Epithelial cell of prostate (primary cell): ENCODE results near the gene TWNK.

ENCODE experiments used
- DNase-seq: peaks from one replicate; pipeline ENCODE4 v3.0.0-alpha.2; 2011; ENCODE audit warnings: low read depth, low spot score
- H3K27ac ChIP-seq: fragments of 450-650 bp; 2 replicates; pipeline ENCODE4 v1.5.1; 2017; ENCODE audit warnings: mild to moderate bottlenecking

Gene TWNK

DNA sequence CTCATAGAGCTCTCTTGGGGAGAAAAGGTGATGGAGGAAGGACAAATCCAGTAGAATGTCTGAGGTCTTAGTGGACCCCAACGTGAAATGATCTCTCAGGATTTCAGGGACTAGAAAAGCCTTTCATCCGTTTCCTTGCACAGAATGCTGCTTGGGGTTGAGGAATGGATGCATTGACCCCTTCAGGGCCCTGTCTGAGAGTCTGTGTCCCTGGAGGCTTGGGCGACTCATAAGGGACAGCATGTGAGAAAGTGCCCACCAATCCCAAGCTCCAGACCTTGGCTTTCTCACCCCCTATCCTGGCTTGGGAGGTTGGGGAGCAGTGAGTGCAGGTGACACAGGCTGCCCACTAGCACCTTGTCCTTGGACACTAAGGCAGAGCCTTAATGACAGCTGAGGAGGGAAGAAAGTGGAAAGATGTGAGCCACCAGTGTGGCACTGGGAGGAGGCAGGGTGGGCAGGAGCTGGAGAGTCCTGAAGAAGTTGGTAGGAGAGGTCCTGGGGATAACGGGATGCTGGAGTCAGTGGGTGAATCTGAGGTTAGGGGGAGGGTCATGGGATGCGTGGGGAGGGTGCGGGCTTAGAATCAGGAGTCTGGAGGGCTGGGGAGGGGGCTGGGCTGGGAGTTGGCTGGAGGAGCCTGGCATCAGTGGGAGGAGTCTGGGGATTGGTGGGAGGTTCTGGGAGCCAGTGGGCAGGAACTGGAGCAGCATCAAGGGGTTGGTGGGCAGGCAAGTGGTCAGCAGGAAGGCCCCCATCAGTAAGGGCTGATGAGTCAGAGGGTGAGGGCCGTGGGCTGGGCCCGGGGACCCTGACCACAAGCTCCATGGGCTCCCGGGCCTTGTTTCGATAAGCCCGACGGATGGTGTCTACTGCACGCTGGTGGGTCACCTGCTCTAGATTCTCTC is 20.8 kb downstream of the TWNK start:
- no peak for DNase-seq
- no peak overlapping the region for H3K27ac ChIP-seq

DNA sequence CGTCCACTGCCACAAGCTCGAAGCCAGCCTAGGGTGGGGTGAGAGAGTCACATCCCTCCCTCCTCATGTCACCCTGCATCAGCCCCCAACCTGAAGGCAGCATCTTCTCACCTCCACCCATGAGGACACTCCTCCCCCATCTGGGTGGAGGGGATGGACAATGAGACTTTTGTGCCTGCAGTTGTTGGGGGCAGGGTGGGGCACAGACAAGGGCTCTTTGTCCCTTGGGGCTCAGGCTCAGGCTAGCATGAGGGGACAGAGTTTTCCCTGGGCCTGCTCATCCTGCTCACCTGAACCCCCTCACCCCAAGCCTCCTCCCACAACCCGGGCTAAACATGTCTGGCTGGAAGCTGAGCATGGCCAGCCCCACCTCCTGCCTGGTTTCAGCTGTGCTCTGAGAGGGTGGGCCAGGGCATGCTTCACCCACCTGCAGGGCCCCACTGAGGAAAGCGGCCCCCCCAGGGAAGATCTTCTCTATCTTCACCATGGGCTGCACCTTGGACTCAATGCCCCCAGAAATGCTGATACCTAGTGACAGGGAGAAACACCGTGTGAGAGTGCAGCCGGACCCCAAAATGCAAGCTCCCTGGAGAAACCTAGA is 21.6 kb downstream of the TWNK start:
- DNase-seq, result no peak
- H3K27ac ChIP-seq, result no peak overlapping the region

DNA sequence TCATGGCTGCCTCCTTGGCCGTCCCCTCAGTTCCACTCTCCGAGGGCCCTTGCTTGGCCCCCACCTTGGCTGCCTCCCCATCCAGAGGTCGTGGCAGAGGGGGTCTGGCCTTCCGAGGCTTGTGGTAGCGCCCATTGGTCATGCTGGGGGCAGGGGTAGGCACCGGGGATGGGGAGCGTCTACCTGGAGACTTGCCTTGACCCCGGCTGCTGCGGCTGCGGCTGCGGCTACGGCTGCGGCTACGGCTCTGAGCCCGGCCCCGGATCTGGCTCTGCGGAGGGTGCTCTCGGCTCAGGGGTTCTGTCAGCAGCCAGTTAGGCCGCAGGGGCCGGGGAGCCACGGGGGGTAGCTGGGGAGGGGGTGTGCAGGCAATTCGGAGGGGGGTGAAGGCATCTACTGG is 23.0 kb downstream of the TWNK start:
- H3K27ac ChIP-seq, result no peak overlapping the region
- DNase-seq, result no peak

DNA sequence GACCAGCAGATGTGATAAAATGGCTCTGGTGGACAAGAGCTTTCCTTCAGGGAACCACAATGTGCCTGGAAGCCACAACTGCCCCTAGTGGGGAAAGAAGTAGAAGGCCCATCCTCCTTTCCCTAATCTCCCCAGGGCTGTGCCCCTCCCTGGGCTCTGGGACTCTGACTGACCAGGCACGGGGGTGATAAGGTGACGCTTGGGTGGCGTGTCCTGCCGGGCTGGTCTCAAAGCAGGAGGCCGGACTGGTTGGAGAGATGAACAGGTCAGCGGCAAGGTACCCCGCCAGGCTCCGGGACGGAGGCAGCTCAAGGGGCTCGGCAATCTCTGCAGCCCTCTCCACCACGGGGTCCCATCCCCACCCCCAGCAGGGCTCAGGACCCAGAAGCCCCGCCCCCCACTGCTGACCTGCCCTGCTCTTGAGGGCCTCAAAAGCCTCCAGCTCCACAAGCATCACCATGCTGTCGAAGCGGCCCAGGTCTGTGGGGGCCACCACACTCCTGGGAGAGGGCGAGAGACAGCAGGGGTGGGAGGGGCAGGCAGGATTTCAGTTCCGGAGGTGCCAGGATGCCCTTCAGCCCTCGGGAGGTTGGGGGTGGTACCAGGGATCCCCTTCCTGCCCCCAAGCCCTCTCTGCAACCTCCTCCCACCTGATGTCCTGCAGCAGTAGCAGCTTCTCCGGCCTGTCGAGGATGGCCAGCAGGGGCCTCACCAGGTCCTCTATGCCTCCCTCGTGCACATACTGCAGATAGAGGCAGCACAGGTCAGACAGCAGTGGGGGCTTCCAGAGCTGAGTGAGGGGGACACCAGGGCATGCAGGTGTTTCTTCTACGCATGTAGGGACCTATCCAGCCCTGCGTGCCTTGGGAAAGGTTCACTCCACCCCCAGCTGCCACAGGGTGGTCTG is 24.4 kb downstream of the TWNK start:
- no peak for DNase-seq
- H3K27ac ChIP-seq, result no peak overlapping the region

DNA sequence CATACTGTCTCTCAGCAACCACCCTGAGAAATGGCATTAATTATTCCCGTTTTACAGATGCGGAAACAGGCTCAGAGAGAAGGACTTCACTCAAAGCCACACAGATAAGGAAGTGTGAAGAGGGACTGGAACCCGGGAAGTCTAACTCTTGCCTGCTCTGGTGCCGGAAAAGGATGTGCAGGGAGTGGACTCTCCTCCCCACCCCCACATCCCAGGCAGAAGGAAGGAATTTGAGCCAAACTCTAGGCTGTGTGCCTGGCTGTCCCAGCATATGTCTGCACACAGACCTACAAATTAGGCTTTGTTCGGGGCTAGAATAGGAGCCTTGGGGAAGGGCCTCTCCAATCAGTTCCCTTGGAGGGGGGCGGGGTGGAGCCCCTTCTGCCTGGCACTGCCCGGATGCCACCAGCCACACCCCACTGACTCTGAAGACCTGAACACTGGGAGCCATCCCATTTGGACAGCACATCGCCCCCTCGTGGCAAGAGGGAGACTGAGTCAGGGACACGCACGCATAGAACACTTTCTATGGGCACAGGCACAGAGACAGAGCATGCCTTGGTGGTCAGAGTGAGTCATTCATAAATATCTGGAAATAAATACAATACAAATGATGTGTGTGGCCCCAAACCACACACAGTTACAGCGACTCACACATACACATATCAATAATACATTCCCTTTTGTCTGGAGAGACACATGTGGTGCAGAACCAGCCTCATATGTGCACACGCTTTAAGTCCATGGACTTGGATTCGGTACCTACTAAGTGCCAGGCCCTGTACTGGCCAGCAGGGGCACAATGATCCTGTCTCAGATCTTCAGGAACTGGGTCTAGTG is 25.4 kb downstream of the TWNK start:
- DNase-seq, result peak; percentile 64
- H3K27ac ChIP-seq, result peak overlapping the region; percentile 35

DNA sequence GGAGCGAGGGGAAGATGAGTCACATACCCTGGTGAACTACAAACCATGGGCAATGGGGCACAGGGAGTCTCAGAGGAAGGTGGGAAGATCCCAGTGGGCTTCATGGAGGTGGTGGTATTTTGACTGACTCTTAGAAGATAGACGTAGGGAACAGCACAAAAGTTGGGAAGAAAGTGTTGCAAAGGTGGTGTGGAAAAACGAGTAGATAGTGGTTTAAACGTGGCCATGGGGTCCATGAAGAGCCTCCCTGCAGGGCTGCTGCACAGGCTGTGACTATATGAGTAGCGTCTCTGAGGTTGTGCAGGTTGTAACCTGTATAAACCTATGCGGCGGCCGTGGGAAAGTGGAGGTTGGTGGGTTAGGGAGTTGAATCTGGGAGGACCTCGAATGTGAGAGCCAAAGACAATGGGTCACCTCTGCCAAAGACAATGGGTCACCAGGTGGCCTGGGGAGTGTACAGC is 26.1 kb downstream of the TWNK start:
- DNase-seq, result no peak
- H3K27ac ChIP-seq, result peak overlapping the region; percentile 35

DNA sequence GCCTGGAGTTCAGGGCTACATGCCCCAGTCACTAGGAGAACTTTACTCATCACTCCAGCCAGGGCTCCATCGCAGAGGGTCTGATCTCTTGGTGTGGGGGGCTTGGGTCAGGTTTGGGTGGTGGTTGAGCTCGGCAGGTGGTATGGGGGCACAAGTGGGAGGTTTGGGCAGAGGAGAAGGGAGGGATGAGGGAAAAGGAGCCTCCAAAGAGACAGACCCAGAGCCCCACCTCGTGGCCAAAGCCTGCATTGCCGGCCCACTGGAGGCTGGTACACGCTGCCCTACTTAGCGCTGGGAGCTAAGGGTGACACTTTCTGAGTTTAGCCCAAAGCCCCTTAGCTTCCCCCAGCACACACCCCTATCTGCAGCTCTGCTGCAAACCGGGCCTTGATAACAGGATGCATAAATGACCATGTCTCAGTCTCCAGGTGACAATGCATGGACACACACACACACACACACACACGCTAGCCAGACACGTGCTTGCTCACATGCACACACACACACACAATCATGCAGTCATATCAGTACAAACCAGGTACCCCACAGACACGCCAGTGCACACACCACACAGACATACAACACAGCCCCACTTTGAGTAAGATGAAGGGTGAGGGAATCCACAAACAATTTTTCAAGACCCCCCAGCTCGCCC is 27.0 kb downstream of the TWNK start:
- no peak for DNase-seq
- no peak overlapping the region for H3K27ac ChIP-seq

DNA sequence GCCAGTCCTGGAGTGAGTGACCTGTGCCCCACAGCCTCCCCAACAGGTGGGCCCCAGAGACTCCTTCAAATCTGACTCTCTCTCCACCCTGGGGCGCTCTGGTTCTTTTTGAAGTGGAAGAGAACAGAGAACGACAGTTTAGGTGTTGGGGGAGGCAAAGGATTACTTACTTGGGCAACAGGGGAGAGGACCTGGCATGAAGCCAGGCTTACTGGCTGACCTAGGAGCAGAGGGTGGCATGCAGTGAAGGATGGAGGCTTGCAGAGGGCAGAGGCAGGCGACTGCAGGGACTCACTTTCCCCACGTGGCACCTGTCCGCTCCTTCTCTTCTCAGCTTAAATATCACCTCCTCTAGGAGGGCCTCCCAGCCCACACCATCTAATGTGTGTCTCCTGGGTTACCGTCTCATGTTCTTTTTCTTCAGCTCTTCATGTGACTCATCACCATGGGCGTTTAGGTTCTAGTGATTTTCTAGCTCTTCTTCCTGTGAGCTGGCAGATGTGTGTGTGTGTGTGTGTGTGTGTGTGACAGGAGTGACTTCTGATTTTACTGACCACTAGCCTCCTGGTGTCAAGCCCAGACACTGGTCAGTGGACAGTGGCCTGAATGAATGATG is 27.7 kb downstream of the TWNK start:
- no peak overlapping the region for H3K27ac ChIP-seq
- peak; percentile 69 for DNase-seq

DNA sequence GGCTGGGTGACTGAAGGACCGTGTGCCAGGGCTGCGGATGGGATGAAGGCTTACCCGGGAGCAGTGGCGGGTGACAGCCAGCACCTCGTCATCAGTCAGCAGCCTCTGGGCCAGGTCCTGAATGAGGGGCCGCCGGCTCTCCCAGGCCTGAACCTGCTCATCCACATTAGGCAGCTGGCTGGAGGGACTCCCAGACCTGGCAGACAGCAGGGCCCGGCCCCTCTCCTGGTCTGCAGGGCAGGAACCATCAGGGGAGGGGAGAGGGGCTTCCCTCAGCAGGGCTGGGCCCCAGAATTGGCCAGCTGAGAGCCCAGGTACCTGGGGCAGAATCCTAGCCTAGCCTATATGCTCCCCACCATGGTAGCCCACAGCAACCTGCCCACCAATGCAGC is 28.2 kb downstream of the TWNK start:
- no peak for DNase-seq
- H3K27ac ChIP-seq, result no peak overlapping the region

DNA sequence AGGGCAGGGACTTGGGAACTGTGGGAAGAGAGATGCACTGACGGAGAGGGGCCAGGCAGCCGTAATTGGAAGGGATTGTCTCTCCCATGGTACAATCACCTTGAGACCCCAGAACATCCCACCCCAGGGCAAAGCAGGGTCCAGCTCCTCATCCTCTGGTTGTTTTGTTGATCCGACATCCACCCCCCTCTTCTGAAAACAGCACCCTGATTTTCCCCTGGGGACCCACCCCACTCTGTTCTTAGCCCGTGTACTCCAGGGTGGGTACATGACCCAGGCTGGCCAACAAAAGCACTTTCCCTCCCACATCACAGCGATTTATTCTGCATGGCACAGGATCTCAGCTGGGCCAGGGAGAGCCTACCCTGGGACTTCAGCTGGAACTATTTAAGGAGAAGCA is 29.5 kb downstream of the TWNK start:
- H3K27ac ChIP-seq, result no peak overlapping the region
- no peak for DNase-seq

DNA sequence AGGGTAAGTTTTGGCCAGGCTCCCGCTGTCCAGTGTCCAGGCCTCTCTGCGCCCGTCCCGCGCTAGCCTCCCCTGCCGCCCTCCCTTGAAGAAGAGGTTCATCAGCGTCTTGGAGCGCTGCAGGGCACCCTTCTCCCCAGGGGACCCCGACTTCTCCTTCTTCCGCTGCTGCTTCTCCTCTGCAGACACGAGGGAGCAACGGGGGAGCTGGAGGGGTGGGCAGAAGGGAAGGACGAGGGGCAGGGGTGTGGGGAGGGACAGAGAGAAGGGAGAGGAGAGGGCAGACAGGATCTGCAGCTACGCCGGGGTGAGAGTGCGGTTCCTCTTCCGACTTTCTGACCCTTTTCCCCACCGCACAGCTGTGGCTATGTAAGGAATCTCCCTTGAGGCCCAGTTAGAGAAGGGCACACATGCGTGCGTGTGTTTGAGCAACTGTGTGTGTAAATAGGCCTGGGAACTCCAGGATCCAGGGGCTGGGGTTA is 30.8 kb downstream of the TWNK start:
- no peak overlapping the region for H3K27ac ChIP-seq
- DNase-seq, result no peak

DNA sequence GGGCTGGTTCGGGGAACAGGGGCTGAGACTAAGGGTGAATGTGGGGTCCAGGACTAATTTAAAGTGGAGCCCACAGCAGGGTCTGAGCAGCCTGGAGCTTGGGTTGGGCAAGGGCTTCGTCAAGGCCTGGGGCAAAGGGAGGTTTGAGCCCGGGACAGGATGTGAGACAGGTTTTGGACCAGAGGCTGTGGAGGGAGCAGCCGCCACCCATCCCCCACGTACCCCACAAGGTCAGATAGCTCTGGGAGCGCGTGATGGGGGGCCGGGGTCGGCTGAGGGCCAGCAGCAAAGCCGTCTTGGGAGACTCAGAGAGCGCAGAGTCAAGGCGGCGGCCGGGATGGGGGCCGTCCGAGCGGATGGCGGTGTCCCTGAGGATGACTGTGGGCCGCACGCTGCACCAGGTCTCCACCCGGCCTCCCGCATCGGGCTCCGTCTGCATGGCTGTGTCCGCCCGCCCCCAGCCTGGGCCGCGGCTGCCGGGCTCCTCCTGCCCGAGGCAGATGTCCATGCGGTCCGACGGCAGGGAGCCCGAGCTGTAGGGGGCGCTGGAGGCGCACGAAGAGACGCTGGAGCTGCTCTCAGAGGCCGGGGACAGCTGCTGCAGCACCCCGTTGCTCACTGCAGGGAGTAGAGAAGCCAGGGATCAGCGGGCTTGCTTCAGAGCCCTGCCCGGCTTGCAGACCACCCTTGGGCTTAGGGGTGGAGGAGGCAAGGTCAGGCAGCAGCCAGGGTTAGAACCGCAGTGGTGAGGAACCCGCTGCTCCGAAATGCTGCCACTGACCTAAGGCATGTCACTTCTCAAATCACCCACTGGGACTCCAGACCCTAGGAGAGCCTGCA is 31.5 kb downstream of the TWNK start:
- DNase-seq, result no peak
- H3K27ac ChIP-seq, result no peak overlapping the region

DNA sequence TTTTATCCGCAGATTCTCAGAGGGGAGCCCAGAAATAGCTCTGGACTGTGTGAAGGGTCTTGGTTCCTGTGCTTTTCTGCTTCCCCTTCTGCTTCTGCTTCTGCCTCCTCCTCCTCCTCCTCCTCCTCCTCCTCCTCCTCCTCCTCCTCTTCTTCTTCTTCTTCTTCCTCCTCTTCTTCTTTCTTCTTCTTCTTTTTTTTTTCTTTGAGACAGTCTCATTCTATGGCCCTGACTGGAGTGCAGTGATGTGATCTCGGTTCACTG is 32.0 kb downstream of the TWNK start:
- no peak overlapping the region for H3K27ac ChIP-seq
- DNase-seq, result no peak

DNA sequence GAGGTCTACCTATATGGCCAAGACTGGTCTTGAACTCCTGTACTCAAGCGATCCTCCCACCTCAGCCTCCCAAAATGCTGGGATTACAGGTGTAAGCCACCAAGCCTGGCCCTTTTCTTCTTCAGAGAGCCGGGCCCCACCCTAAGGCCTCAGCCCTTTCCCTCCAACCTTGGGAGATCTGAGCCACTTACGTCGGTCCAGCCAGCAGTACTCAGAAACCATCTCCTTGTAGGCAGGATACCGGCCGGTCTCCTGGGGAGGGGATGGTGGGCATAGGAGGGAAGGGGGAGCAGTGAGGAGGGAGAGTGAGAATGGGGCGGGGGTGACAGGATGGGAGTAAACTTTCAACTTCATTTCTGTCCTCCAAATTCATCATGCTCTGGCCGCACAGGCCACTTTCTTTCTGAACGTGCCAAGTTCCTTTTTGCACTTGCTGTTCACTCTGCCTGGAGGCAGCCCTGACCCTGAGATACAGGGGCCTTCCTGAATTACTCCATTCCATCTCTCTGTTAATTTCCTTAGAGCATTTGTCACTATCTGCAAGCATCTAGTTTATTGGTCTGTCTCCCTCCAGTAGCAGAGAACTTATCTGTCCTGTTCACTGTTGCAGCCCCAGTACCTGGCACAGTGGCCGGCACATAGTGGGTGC is 33.2 kb downstream of the TWNK start:
- no peak for DNase-seq
- no peak overlapping the region for H3K27ac ChIP-seq

DNA sequence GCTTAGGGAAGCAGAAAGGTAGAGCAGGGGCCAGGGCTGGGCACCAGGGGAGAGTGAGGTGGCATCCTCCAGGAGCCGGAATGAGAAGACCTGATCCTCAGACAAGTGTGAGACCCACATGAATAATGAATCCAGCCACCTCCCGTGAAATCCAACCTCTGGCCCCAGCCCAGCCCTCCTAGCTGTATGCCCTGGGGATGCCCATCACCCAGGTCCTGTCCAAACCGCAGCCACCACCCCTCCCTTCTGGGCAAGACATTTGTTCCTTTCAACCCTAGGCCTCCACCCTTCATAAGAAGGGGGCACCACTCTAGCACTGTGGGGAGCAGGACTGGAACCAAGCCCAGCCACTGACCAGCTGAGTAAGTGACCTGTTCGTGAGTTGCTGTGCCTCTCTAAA is 33.9 kb downstream of the TWNK start:
- DNase-seq, result no peak
- no peak overlapping the region for H3K27ac ChIP-seq

DNA sequence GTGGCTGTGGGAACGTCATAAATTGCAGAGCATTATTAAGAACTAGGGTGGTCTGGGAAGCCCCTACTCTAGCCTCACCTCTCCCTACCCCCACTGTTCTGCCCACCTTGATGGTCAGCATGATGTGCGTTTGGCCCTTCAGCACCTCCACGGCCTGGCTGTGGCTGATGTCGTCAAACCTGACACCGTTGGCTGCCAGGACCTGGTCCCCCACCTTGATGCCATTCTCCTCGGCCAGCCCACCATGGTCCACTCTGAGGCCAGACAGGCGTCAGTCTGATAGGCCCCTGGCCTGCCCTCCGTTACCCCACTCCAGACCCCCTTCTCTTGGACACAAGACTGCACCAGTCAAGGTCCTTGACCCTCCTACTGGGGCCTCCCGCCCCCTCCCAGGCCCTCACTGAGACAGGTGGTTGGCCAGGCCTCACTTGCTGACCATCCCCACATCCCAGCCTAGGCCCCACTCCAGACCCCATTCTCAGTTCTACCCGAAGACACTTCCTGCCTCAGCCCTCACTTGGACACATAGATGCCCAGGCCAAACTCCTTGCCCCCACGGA is 34.4 kb downstream of the TWNK start:
- DNase-seq, result no peak
- H3K27ac ChIP-seq, result no peak overlapping the region

DNA sequence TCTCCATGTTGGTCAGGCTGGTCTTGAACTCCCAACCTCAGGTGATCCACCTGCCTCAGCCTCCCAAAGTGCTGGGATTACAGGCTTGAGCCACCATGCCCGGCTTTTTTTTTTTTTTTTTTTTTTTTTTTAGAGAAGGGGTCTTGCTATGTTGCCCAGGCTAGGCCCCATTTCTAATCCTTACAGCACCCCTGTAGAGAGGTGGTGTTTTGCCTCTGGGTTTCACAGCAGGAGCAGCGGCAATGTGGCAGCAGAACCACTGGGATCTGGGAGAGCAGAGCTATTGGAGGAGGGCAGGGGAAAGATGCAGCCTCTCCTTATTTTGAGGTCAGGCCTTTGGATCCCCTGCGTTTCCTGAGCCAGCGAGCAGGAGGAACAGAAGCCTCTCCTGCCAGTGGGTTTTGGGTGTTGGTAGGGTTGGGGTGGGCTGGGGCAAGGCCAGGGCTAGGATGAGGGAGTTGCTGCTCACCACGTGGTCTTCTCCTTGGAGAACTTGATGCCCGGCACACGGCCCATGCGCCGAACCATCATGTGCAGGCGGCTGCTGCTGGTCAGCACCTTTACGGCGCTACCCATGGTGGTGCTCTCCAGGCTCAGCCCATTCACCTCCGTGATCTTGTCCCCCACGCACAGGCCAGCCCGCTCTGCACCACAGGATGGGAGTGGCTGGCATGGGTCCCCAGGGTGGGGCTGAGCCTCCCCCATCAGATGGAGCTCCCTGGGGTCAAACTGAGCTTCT is 35.8 kb downstream of the TWNK start:
- no peak overlapping the region for H3K27ac ChIP-seq
- no peak for DNase-seq
